Middle frontal gyrus (tissue), 1 donor: ENCODE measurements around the gene POLR2F.
"Not testable (repeated sequence)": the region's sequence is repeated elsewhere in the genome, so short reads cannot be mapped to it uniquely, and the experiment has no call there.

ENCODE experiments used
- DNase-seq: peaks from one replicate; pipeline ENCODE4 v3.0.0-alpha.2; 2015; ENCODE audit warnings: low spot score; ENCODE audit errors: extremely low spot score

The POLR2F gene

DNA sequence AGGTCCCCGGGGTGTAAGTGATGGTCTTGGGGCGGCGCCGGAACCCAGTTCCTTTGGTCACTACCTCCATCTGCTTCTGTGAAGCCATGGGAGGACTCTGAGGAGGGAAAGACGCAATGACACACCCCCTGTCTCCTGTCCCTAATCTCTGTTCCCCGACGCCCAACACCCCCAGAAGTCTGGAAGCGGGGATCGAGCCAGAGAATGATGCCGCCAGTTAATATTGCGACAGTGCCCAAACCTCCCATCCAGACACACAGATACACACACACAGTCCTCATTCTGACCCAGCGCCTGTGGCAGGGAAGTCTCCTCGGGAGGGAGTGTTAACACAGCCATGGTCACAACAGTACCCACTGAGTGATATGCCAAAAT is 450 bp upstream of the POLR2F start:
- DNase-seq = no peak

DNA sequence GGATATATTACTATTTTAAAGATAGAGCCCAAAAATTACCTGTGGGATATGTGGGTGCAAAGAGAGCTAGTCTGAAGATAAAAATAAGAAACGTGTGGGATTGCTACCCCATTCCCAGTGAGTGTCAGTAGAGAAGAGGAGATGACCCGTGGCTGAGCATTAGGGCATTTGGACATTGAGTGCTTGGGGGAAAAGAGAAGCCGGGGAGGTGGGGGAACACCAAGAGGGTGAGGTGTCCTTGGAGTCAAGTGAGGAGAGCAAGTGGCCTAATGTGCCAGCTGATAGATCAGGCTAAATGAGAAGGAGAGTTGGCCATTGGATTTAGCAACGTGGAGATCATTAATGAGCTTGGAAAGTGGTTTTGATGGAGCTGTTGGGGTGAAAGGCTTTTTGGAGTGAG is 1.2 kb downstream of the POLR2F start:
- DNase-seq = no peak

DNA sequence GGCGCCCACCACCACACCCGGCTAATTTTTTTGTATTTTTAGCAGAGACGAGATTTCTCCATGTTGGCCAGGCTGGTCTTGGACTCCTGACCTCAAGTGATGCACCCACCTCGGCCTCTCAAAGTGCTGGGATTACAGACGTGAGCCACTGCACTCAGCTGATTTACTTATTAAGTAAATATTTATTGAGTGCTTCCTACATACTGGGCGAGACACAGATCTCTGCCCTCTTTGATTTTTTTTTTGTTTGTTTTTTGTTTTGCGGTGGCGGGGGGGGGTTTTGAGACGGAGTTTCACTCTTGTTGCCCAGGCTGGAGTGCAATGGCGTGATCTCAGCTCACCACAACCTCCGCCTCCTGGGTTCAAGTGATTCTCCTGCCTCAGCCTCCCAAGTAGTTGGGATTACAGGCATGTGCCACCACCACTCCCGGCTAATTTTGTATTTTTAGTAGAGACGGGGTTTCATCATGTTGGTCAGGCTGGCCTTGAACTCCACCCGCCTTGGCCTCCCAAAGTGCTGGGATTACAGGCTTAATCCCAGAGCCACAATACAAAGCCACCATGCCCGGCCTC is 2.4 kb downstream of the POLR2F start:
- not testable (repeated sequence) for DNase-seq

DNA sequence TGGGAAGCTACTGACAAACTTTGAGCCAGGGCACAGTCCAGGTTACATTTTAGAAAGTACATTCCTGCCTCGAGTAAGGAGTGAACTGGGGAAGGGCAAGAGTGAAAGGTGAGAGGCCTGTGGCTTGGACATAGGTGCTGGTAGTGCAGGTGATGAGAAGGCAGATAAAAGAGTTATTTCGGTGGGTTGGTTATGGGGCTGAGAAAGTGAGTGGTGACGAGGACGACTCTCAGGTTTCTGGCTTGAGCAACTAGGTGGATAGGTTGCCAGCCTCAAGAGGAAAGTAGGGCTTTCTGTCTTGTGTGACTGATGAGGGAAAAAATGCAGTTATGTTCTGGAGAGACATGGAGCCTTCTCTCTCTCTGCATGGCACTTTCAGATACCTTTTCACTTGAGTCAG is 3.7 kb downstream of the POLR2F start:
- no peak for DNase-seq

DNA sequence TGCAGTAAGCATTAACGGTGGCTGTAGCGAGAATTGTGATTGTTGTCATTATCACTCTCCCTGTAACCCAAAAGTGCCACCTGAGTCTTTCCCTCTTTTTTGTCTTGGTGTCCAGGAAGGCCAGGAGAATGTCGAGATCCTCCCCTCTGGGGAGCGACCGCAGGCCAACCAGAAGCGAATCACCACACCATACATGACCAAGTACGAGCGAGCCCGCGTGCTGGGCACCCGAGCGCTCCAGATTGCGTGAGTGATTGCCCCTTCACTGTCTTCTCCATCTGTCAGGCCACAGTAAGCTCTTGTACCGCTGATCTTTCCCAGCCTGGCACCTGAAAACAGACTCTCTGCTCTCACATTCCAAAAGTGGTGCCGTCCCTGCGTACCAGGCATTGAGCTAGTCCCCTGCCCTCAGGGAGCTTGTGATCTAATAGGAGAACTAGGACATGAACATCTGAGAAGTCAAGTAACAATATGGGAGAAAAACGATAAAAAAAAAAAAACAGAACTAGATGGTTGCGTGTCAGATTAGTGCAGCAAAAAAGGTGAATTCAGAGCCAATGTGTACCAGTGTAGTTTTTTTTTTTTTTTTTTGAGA is 5.8 kb downstream of the POLR2F start:
- DNase-seq = no peak

DNA sequence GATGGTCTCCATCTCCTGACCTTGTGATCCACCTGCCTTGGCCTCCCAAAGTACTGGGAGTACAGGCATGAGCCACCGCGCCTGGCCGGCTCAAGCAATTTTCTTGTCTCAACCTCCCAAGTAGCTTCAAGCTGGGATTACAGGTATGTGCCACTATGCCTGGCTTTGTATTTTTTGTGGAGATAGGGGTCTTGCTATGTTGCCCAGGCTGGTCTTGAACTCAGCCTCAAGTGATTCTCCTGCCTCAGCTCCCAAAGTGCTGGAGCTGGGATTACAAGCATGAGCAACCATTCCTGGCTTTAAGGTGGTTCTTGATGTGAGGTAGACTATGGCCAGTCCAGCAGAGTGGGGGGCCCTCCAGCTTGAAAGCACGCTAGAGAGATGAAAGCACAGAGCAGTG is 7.6 kb downstream of the POLR2F start:
- no peak for DNase-seq

DNA sequence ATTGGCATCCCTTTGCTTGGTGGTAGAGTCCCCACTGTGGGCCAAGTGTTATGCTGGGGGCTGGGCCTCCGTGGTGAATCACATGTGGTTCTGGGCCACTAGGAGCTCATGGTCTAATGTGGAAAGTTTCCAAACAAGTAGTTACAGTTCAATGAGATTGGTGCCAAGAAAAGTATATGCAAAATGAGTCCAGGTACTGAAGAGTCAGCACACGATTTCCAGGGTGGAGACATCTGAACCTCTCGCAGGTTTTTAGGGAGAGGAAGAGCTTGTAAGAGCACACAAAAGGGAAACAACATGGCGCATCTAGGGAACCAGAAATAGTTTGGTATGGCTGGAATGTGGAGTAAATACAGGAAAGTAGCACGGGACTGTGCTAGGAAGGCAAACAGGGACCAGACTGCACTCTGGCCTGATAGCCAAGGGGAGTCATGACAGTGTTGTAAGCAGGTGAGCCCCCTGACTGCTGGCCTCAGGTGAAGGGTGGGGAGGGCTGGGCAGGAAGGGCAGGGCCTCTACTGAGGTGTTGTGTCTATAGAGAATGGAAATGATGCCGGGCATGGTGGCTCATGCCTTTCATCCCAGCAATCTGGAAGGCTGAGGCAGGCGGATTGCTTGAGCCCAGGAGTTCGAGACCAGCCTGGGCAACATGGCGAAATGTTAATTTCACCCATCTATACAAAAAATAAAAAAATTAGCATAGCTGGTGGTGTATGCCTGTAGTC is 12.6 kb downstream of the POLR2F start:
- no peak for DNase-seq

DNA sequence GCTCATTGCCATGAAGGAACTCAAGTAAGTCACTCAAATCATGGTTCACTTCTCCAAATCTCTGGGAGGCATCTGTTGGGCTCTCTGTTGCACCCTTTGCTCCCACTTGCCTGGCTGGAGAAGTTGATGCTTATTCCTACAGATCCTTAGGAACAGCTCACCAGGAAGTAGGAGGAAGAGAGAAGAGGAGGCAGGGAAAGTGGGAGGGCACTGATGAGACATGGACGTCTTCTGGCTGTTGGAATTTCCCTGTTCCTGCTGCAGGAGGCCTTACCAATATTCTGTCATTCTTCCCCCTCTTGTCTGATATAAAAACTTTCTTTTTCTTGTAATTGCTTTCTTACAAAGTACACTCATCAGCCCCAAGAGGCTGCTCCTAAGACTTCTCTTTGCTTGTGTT is 13.6 kb downstream of the POLR2F start:
- DNase-seq = no peak

DNA sequence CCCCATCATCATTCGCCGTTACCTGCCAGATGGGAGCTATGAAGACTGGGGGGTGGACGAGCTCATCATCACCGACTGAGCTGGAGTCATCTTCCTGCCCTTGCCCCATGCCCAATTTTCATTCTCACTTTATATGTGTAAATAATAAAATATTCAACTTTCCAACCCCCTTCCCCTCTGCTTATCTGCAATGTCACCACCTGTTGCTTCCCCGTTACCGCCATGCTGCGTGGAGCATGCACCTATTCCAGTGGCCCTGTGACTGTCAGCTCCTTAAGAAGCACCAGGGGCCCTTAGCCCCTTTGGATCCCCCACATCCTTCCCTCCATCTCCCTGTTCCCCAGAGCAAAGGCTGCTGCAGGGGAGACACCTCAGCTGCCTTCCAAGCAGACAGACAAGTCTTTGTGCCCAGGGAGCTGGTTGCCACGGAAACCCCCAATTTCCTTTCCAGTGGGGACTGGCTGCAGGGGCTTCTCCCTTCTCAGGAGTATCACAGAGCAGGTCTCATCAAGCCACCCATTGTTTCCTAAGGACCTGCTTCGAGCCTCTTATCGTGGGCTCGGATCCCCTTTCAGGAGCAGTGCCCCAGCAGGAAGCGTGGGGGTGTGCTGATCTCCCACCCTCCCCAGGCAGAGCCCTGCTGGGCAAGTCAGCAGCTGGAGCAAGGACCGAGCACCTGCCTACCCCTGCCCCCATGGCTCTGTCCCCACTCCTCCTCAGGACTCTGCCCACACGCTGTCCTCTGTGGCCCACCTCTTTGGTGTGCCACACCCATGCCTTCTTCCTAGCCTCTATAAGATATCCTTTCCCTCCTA is 14.3 kb downstream of the POLR2F start:
- DNase-seq = no peak

DNA sequence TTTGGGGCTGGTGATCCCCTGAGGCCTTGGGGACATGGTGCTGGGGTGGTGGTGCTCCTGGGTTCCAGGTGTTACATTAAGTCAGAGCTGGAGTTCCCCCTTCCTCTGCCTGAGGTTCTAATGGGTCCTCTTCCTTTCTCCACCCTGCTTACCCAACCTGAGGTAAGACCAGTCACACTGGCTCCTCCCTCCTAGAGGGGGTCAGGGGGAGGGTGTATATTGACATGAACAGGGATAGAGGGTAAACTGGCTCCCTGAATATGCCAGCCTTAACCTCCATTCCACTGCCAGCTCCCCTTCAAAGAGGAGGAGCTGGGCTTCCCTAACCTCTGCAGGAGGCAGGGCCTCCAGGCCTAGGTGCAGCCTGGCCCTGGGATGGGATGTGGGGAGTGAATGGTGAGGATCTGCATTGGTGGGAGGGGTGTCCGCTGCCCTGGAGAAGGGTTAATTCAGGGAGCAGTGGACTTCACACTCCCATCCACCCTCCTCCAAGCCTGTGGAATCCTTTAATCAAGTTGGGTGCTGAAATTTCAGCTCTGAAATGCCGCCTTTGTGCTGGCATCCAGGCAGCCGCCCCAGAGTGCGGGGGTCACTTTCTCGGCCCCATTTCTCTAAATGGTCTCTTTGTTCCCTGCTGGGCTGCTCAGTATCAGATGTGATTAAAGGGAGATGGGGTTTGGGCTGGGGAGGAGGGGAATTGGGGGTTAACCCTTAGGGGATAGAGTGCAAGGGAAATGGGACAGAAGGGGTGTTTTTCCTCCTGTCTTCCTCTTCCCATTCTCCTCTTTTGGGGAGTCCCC is 15.2 kb downstream of the POLR2F start:
- peak; percentile 63 for DNase-seq

DNA sequence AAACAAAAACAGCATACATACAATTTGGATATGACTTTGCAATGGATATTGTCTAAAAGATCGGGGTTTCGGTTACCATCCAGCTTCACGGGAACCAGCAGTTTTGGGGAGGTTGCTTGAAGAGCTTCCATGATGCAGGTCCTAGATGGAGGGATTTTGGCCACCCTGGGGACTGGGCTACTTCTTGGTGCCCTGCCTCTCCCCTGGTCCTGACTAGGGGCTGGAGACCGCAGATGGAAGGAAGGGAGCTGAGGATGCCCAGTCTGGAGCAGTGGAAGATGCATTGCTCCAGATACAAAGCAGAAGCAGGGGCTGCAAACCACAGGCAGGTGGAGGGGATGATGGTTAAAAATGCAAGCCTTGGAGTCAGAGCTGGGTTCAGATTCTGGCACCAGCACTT is 17.4 kb downstream of the POLR2F start:
- no peak for DNase-seq

DNA sequence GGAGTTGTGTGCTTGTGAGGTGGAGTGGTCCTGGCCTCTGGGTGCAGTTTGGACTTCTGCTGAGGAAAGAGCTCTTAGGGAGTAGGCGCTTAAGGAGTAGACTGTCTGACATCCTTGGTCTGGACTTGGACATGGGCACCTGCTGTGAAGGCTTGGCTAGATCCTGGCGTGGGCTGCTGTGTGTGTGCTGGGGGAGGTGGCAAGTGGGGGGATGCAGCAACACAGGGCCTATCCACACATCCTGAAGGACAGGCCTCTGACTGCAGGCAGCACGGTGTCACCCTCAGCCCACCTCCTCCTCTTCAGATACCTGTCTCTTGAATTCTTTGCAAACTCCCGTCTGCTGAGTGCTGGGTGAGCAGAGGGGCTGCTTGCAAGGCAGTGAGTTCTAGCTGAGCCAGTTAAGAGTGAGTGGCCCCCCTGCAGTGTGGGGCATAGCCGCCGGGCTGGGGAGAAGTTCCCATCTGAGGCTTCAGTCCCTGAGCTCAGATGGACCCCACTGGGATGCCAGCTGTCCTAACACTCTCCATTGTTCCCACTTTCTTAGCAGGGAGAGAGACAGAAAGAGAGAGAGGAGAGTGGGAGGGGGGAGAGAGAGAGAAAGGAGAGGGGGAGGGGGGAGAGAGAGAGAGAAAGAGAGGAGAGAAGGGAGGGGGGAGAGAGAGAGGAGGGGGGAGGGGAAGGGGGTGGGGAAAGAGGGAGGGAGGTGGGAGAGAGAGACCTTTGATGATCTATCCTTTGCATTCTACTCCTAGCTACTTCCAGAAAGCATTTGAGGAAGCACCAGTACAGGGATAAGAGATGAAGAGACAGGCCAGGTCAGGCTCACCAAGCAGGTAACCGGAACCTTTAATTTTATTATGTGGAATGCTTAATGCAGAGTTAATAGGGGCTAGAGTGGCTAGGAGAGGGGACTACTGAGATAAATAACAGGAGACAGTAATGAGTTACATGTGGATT is 18.3 kb downstream of the POLR2F start:
- no peak for DNase-seq

DNA sequence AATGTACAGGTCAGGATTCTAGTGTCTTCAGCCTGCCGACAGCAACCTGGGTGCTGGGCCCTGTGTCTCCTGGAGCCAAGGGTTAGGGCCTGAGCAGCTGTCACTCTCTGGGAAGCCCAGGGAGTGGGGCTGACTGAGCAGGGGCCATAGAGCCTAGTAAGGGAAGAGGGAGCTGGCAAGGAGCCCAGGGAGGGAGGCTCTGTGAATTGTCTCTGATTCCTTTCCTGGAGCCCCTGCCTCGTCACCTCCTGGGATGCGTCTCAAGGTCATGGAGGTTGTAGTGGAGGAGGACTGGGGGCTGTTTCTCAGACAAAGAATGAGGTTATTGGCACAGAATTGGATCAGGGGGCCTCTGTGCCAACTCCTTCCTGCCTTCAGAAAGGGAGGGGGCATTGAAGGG is 19.0 kb downstream of the POLR2F start:
- no peak for DNase-seq

DNA sequence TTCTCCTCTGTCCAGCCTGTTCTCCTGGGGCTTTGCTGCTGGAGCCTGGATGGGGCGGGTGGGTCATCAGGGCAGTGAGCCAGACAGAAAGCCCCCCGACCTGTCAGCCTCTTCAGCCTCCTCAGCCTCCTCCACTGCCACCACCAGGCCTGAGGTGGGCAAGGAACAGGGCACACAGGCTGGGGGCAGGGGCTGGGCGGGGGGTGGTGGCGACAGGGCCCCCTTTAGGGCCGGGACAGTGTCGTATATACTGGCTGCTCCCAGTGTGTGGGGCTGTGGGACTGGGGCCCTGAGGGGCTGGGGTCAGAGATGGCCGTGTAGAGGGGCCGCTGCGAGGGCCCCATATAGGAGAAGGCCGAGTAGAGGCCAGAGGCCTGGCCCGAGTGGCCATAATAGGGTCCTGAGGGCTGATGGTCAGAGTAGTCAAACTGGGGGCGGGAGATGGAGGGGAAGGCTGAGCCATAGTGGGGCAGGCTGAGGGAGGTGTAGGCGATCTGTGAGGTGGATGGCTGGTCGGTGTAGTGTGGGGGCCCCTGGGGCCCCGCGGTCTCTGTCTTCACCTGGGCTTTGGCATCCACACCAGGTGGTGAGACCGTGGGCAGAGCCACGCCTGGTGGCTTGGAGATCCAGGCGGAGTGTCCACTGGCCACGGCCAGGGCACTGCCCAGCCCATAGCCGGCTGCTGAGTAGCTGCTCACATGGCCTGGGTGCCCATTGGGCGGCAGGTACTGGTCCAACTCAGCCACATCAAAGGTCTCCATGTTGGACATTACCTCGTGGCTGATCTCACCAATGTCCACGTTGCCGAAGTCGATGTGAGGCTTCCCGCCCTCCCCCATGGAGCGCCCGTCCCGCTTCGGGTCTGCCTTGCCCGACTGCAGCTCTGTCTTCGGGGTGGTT is 20.0 kb downstream of the POLR2F start:
- DNase-seq = no peak

DNA sequence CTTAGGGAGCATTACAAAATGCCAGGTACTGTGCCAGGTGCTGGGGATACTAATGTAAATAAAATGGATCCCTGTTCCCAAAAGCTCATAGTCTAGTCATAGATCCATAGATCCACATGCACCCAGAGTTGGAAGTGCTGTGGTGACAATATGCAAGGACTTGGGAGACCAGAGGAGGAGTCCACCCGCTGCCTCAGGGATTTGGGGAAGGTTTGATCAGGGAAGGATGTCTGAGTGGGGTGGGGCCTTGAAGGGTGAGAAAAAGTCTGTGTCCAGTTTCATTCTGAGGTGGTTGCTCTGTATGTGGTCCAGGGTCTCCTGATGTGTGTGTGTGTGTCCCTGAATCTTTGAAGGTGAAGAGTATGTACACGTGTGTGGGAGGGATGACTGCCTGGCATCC is 21.7 kb downstream of the POLR2F start:
- DNase-seq = no peak

DNA sequence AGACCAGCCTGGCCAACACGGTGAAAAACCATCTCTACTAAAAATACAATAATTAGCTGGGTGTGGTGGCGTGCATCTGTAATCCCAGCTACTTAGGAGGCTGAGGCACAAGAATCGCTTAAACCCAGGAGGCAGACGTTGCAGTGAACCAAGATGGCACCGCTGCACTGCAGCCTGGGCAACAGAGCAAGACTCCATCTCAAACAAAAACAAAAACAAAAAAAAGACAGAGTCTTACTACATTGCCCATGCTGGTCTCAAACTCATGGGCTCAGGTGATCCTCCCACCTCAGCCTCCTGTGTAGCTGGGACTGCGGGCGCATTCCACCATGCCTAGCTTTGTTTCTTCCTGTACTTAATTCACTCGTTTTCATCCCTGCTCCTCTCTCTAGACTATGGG is 22.5 kb downstream of the POLR2F start:
- not testable (repeated sequence) for DNase-seq

DNA sequence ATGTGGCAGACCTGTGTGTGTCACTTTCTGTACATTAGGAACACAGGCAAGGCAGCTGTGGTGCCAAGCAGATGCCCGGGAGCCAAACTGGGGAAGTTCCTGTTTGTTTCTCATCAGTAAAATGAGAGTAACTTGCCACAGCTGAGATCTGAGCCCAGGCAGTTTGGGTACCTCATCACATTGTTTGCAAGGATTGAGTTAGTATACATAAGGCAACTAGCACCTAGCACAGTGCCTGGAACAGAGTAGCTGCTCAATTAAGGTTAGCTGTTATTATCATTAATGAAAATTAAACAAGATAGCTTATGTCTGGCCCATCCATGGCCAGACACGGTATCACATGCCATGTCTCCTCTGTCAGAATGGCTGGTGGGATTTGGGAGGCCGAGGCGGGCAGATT is 23.0 kb downstream of the POLR2F start:
- DNase-seq = no peak

DNA sequence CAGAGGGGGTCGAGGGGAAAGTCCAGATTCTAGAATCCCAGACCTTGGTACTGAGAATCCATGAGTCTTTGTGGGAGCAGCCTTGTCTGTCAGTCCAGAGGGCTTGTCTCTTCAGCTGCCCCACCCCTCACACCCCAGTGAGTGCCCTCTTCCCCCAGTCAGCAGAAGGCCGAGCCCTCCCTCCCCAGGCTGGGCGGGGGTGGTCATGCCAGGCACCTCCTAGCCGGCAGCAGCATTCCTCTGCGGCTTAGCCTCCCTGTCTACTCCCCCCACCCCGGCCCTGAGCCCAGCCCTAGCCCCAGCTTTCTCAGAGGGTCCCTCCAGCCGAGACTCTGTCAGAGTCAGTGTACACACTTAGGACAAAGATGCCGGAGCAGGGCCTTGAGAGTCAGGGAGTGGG is 26.3 kb downstream of the POLR2F start:
- no peak for DNase-seq

DNA sequence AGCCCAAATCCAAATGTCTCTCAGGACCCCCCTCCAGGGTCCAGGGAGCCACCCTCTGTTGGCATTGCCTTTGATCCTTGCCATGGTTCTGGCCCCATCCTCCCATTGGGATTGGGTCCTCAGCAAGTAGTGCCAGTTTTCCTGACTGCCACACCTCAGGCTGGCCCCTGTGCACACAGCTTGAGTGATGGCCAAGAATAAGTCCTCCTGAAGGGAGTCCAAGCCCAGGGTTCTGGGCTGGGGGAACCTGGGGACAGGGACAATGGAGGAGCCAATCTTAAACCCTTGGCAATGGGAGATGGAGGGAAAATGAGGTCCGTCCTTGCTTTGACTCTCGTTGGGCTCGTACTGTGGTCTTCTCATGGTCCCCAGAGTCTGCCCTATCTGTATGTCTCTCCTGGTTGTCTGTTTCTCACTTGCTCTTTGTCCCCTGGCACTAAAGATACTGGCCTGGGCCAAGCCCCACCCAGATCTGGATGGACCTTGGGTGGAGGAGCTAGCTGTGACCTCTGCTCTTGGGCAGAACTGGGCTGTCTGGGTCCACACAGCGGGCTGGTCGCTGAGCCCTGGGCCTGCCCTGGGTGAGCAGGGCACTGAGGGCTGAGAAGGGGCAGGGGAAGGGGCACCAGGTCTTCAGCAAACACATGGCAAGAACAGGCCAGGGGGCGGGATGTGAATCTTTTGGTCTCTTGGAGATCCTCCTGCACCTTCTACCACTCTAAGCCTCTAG is 27.9 kb downstream of the POLR2F start:
- no peak for DNase-seq
